ENCODE results near the gene SIGLEC6. TPM values are rescaled to one million over a fixed set of nuclear protein-coding genes. Genes with fewer than 3 reads are reported as not detected.

Gene SIGLEC6
- total RNA-seq, result not detected in 2 replicates

DNA sequence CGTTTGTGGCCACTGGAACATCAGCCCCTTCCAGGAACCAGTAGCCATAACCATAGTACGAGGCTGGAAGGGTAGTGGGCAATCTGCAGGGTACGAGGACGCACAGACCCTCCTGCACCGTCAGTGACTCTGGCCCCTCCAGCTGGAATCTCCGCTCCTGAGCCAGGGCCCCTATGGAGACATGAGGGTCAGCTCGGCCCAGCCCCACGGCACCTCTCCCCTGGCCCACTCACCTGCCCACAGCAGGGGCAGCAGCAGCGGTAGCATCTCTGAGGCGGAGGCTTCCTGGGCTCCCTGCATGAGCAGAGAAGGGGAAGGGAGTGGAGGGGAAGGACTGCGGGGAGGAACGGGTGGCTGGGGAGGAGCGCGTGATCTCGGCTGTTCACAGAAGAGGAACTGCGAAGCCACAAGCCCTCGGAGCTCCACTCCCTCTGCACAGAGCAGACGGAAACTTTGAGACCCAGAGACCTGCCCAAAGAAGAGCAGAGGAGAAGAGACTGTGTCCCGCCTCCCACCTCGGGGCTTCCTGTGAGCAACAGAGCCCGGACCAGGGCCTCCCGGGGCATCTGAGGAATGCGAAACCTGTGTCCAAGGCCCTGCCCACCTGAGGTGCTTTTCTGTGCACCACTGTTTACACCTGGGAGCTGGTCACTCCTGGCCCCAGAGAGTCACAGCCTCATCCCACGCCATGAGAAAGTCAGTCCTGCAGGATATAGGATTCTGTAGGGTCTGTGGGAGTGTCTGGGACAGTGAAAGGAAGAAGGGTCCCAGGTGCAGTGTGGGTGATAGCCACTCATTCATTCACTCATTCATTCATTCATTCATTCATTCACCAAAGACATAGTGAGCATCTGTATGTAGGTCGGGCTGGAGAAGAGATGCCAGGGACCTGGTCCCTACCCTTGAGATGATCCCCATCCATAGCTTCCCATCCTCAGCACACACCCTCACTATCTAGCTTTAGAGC lies at the start of gene SIGLEC6:
TSS of gene SIGLEC6 (minus strand) at position 322 of the 967 bp plus-strand sequence. CDS start at position 300, 22 bp downstream.
- TF ChIP-seq, protein P1, sequence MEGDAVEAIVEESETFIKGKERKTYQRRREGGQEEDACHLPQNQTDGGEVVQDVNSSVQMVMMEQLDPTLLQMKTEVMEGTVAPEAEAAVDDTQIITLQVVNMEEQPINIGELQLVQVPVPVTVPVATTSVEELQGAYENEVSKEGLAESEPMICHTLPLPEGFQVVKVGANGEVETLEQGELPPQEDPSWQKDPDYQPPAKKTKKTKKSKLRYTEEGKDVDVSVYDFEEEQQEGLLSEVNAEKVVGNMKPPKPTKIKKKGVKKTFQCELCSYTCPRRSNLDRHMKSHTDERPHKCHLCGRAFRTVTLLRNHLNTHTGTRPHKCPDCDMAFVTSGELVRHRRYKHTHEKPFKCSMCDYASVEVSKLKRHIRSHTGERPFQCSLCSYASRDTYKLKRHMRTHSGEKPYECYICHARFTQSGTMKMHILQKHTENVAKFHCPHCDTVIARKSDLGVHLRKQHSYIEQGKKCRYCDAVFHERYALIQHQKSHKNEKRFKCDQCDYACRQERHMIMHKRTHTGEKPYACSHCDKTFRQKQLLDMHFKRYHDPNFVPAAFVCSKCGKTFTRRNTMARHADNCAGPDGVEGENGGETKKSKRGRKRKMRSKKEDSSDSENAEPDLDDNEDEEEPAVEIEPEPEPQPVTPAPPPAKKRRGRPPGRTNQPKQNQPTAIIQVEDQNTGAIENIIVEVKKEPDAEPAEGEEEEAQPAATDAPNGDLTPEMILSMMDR (conservative IDR thresholded peaks at IDR 0.05; ENCODE audit: low read depth, low read length), result no peak
- no peak within 1 kb of the TSS for H3K4me3 ChIP-seq (ENCODE audit: low read depth, low read length)
- no peak for DNase-seq (ENCODE audit: low read depth)

- TF ChIP-seq, protein P1 (conservative IDR thresholded peaks at IDR 0.05; ENCODE audit: low read depth, low read length), result no peak
- H3K4me3 ChIP-seq (ENCODE audit: low read depth, low read length), result no peak overlapping the region
- DNase-seq (ENCODE audit: low read depth), result no peak
Observed at GRCh38 chr19:51576850-51577249, 45.4 kb upstream of the SIGLEC6 start.

GRCh38 chr19:51573331-51573730 lies 41.9 kb upstream of the SIGLEC6 start:
- TF ChIP-seq, protein P1 (conservative IDR thresholded peaks at IDR 0.05; ENCODE audit: low read depth, low read length), result no peak
- H3K4me3 ChIP-seq (ENCODE audit: low read depth, low read length), result no peak overlapping the region
- no peak for DNase-seq (ENCODE audit: low read depth)

DNA sequence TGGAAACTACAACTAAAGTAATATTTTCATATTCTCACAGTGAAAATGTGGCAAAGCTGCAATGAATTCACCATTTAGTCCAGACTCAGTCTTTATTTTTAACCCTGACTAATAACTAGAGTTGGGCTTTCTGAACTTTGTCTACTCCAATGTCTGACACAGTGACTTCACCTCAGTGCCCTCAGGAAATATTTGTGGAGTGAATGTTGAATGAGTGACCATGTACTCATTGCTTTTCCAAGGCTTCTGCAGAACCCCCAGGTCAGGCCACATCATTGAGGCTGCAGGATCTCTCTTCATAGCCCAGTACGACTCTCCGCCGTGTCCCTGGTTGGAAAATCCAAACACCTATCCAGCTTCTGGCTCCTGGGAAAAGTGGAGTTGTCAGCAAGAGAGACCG lies 41.4 kb upstream of the SIGLEC6 start:
- no peak for DNase-seq (ENCODE audit: low read depth)
- H3K4me3 ChIP-seq (ENCODE audit: low read depth, low read length), result no peak overlapping the region
- TF ChIP-seq, protein P1 (conservative IDR thresholded peaks at IDR 0.05; ENCODE audit: low read depth, low read length), result no peak

- TF ChIP-seq, protein P1 (conservative IDR thresholded peaks at IDR 0.05; ENCODE audit: low read depth, low read length), result no peak
- no peak for DNase-seq (ENCODE audit: low read depth)
- peak overlapping the region; percentile 68 for H3K4me3 ChIP-seq (ENCODE audit: low read depth, low read length)
Observed at GRCh38 chr19:51572410-51572809, 40.9 kb upstream of the SIGLEC6 start.

- peak overlapping the region; percentile 68 for H3K4me3 ChIP-seq (ENCODE audit: low read depth, low read length)
- DNase-seq (ENCODE audit: low read depth), result no peak
- TF ChIP-seq, protein P1 (conservative IDR thresholded peaks at IDR 0.05; ENCODE audit: low read depth, low read length), result no peak
Observed at GRCh38 chr19:51571599-51571998, 40.1 kb upstream of the SIGLEC6 start.

Measured in epithelial cell of proximal tubule (primary cell).